Mucosa of descending colon (tissue), 3 donors: ENCODE data around the gene PHOX2A. TPM values are rescaled to one million over a fixed set of nuclear protein-coding genes. Genes with fewer than 3 reads are reported as not detected.
A peak's percentile ranks its signal among the peaks of the same experiment; 100 is the strongest.

Experiments used
- ATAC-seq: fragments of 200-7000 bp; cut with Tn5 transposase; one replicate; pipeline ENCODE4 v1.9.1; 2020; ENCODE audit warnings: mild to moderate bottlenecking, moderate library complexity
- DNase-seq, 3 donors: peaks; one replicate each; pipeline ENCODE4 v3.0.0-alpha.2; 2020
- H3K36me3 ChIP-seq: fragments of 200-600 bp; one replicate; pipeline ENCODE4 v1.8.0; 2021; ENCODE audit warnings: low read depth, mild to moderate bottlenecking
- H3K4me1 ChIP-seq: fragments of 200-600 bp; one replicate; pipeline ENCODE4 v1.8.0; 2021; ENCODE audit warnings: low read depth, mild to moderate bottlenecking
- H3K4me3 ChIP-seq: fragments of 200-600 bp; one replicate; pipeline ENCODE4 v1.8.0; 2021; ENCODE audit warnings: mild to moderate bottlenecking
- H3K9me3 ChIP-seq: fragments of 200-600 bp; one replicate; pipeline ENCODE4 v1.8.0; 2021; ENCODE audit warnings: mild to moderate bottlenecking
- intact Hi-C, 2 donors: fragments of 100-400 bp; cut with DNase I in 1 of 2; cut with micrococcal nuclease in 1 of 2; formaldehyde crosslinking; loops; one replicate each; pipeline versions ENCODE4 v1.11.0 to v1.11.1; 2022; cut with DNase I, micrococcal nuclease
- total RNA-seq, 3 donors: library from RNA; stranded (reverse); fragmentation: NEBNext Ultra II Directional in 2 of 3; extraction: Animal tissue kit (Norgen Biotek cat#: 25700) in 2 of 3; gene quantifications; one replicate each; pipeline versions ENCODE4 v1.2.1 to v1.2.4, GENCODE V29; 2021 to 2023
- TF ChIP-seq, protein P1 (sequence below): fragments of 200-600 bp; IDR thresholded peaks from one replicate; pipeline ENCODE4 v1.8.0; 2022; ENCODE audit warnings: antibody characterized with exemption, mild to moderate bottlenecking
- donor health status: DM: no; HTN: no; CAD: no; lungs with moderate emphysema.
- donor health status: DM: no; HTN: no; CAD: no.
- donor health status: DM: no; HTN: yes; CAD: no.

PHOX2A gene
- total RNA-seq, 3 donors from 2014 or later = 0.55 to 2.6 (median 0.60) TPM

- Histone ChIP-seq H3K9me3 (no peaks in the 10 kb centered on the region), H3K4me3 (no peak overlapping the region), H3K4me1 (peaks cover 37% of the 10 kb centered on the region), H3K36me3 (no peaks in the 10 kb centered on the region)
- DNase-seq (no peak), ATAC-seq (no peak)
- intact Hi-C loops = no loop called here
- TF ChIP-seq, protein P1, sequence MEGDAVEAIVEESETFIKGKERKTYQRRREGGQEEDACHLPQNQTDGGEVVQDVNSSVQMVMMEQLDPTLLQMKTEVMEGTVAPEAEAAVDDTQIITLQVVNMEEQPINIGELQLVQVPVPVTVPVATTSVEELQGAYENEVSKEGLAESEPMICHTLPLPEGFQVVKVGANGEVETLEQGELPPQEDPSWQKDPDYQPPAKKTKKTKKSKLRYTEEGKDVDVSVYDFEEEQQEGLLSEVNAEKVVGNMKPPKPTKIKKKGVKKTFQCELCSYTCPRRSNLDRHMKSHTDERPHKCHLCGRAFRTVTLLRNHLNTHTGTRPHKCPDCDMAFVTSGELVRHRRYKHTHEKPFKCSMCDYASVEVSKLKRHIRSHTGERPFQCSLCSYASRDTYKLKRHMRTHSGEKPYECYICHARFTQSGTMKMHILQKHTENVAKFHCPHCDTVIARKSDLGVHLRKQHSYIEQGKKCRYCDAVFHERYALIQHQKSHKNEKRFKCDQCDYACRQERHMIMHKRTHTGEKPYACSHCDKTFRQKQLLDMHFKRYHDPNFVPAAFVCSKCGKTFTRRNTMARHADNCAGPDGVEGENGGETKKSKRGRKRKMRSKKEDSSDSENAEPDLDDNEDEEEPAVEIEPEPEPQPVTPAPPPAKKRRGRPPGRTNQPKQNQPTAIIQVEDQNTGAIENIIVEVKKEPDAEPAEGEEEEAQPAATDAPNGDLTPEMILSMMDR = no peak
Observed at GRCh38 chr11:72242141-72242540, 1.8 kb downstream of the PHOX2A start.

- Histone ChIP-seq H3K4me3 (no peak overlapping the region), H3K9me3 (no peaks in the 10 kb centered on the region), H3K36me3 (no peaks in the 10 kb centered on the region), H3K4me1 (peaks cover 37% of the 10 kb centered on the region)
- ATAC-seq (no peak), DNase-seq (no peak)
- intact Hi-C loops = no loop called here
- TF ChIP-seq, protein P1 = no peak
Observed at GRCh38 chr11:72241291-72241781, 2.6 kb downstream of the PHOX2A start.

GRCh38 chr11:72240461-72241290 lies 3.3 kb downstream of the PHOX2A start:
- ATAC-seq (peak; percentile 25), DNase-seq (no peak)
- no peaks in the 10 kb centered on the region for H3K36me3 ChIP-seq
- H3K9me3 ChIP-seq = no peaks in the 10 kb centered on the region
- H3K4me1 ChIP-seq = peaks cover 37% of the 10 kb centered on the region
- TF ChIP-seq, protein P1 = no peak
- intact Hi-C loops = no loop called here
- H3K4me3 ChIP-seq = no peak overlapping the region

DNA sequence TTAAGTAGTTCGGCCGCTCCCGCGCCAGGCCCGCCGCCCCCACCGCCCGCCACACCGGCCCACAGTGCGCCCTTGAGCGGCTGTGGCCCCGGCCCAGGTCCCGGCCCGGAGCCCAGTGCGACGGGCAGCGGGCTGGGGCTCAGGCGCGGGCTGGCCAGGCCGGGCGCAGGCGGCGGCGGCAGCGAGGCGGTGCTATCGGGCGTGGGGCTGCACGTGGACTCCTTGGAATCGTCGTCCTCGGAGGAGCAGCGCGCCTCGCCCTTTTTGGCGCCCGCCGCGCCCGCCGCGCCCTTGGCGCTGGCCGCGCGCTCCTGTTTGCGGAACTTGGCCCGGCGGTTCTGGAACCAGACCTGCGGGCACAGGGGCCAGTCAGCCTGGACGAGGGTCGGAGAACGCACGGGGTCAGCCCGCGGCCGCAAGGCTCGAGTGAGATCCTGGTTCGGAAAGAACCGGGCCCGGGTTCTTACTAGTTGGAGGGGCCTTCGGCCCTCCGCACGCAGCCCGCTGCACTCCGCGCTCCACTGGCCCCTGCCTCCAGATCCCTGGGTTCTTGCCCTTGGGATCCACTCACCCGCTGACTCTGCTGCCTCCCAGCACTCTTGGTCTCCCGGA lies 4.0 kb downstream of the PHOX2A start:
- Histone ChIP-seq H3K4me1 (peaks cover 37% of the 10 kb centered on the region), H3K9me3 (no peaks in the 10 kb centered on the region), H3K36me3 (no peaks in the 10 kb centered on the region), H3K4me3 (no peak overlapping the region)
- intact Hi-C loops = no loop called here
- DNase-seq = peak; percentile 70 to 83 (median 75)
- ATAC-seq = peak; percentile 76
- TF ChIP-seq, protein P1 = no peak

DNA sequence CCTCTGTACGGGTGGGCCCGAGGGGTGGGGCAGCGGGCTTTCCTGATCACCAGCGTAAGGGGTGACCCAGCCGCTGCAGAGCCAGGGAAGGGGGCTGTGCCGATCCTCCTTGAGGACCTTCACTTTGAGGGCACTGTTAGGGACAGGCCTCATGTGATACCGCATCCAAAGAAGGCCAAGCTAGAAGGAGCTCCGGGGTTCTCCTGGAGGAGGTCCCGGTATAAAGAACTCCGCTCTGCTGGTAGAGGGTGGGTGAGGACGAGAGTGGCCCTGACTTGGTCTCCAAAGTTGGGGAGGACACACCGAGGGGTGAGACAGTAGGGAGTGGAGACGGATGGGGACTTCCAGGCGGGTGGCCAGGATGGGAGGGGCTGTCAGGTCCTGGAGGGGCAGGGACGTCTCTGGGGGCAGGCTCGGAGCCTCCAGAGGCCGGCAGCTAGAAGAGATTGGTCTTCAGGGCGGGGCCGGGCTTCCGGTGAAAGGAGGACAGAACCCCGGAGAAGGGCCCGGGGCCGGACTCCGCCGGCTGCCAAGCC lies 4.6 kb downstream of the PHOX2A start:
- peaks cover 37% of the 10 kb centered on the region for H3K4me1 ChIP-seq
- TF ChIP-seq, protein P1 = no peak
- no peaks in the 10 kb centered on the region for H3K36me3 ChIP-seq
- peak; percentile 2 for ATAC-seq
- no peaks in the 10 kb centered on the region for H3K9me3 ChIP-seq
- intact Hi-C loops = no loop called here
- no peak overlapping the region for H3K4me3 ChIP-seq
- DNase-seq = peak; percentile 55 to 76 (median 70)
